G401.6 (cell line): ENCODE measurements around the gene ASXL2.

Experiments
- FAIRE-seq: peaks from 2 replicates; lab custom pipeline; 2012; peaks lifted over from hg19 to GRCh38; lab: Jason Lieb, UNC

The ASXL2 gene

DNA sequence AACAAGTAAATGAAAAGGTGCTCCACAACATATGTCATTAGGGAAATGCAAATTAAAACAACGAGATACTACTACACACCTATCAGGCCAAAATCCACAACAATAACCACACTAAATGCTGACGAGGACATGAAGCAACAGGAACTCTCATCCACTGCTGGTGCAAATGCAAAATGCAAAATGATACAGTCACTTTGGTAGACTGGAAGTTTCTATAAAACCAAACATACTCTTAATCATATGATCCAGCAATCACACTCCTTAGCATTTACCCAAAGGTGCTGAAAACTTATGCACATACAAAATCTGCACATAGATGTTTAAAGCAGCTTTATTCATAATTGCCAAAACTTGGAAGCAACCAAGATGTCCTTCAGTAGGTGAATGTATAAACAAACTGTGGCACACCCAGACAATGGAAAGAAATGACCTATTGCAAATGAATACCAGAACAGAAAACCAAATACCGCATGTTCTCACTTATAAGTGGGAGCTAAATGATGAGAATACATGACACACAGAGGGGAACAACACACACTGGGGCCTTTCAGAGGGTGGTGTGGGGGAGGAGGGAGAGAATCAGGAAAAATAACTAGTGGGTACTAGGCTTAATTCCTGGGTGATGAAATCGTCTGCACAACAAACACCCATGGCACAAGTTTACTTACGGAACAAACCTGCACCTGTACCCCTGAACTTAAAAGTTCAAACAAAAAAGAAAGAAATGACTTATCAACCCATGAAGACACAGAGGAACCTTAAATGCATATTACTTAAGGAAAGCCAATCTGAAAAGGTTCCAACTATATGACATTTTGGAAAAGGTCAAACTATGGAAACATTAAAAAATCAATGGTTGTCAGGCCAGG, 80.4 kb downstream of the ASXL2 start:
- no peak for FAIRE-seq

DNA sequence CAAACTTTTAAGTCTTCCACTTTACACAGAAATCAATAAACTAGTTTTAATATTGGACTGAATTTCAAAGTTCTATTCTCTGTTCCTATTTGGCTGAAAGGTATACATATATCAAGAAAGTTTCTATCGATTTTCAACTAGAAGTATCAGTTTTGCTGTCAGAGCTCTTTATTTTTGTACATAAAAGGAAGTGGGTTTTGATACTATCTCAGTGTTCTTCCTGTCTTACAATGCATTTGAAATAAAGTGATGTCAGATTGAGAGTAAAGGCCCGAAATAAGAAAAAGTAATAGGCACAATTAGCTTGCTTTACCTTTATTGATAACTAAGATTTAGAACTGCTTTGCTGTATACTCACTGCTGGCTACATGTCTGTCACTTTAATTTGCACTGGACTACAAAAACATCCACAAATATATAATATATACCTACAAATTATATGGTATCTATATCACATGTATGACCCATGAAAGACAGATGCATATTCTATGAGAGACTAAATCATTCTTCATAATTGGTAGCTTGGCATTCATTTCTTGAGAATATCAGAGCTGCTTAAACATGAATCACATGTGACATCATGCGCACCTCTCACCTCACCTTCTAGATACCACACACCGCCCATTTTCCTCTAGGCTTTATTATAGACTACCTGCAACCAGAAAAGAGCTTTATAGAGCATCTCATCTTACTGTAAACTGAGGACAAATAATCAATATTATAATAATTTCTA, 83.6 kb downstream of the ASXL2 start:
- no peak for FAIRE-seq

DNA sequence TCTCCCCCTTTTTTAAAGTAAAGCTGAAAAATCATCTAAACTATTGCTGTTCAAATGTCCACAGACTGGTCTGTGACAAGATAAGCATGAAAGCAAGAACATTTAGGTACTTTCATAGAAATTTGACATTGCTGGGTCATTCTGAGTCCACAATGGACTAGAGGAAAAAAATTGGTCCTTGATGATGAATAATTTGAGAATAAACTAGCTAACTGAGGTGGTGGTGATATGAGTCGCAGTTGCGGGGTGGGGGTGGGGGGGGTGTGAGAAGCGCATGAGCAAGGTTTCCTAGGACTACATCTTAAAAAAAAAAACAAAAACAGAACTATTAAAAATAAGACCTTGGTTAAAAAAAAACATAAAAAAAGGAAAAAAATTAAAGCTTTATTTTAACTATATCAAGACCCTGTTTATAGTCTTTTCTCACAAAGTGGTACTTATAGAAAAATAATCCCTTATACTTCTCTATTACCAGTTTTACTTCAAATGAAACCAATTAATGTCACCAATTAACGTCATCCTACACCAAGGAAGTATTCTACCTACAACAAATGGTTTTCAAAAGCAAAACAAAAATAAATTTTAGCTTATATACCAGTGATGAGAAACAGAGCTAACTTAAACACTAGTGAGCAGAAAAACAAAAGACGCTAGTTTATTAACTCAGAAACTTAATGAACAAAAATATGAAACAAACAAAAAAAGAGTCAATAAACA, 88.1 kb downstream of the ASXL2 start:
- peak; percentile 6 for FAIRE-seq

DNA sequence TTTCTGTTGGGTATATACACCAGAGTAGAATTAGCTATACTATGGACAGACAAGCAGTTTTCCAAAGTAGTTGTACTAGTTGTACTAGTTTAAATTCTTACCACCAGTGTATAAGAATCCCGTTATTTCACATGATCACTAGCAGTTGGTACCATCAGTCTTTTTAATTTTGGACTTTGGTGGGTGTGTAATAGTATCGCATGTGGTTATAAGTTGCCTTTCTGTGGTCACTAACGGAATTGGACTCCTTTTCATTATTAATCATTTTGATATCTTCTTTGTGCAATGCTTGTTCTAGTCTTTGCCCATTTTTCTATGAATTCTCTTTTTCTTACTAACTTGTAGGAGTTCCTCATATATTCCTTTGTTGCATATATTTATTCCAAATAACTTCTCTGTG, 89.8 kb downstream of the ASXL2 start:
- FAIRE-seq = no peak

DNA sequence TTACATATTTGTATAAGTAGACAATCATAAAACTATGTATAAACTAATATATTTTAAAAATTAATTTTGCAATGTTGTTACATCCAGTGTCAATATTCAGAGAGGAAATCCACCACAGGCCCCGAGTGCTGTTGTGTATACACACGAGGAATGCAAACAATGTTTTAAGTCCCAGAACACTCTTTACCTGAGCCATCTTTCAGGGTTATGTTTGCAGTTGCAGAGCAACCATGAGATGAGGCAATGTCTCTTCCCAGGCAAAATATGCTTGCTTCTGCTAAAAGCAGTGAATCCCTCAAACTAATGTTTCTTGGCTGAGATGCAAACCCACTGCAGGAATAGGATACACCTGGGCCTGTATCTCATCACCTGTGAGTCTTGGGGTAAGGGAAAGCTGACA, 91.3 kb downstream of the ASXL2 start:
- FAIRE-seq = no peak

DNA sequence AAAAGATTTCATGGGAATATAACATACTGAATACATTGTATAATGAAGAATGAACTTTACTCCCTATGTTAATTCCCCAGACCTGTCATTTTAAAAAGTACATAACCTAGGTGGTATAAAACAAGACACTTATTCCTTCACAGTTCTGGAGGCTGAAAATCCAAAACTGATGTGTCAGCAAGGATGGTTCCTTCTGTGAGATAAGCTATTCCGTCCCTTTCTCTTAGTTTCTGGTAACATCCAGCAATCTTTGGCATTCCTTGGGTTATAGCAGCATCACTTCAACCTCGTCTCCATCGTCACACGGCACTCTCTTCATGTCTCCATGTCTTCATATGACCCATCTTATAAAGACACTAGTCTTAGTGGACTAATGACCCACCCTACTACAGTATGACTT, 93.9 kb downstream of the ASXL2 start:
- no peak for FAIRE-seq

DNA sequence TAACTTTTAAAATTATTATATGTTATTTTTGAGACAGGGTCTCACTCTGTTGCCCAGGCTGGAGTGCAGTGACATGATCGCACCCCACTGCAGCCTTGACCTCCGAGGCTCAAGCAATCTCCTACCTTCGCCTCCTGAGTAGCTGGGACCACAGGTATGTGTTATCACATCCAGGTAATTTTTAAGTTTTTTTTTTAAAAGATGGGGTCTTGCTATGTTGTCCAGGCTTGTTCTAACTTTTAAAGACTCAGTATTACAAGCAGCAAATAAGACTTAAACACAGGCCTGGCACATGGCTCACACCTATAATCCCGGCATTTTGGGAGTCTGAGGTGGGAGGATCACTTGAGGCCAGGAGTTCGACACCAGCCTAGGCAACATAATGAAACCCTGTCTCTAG, 101.2 kb downstream of the ASXL2 start:
- FAIRE-seq = no peak

DNA sequence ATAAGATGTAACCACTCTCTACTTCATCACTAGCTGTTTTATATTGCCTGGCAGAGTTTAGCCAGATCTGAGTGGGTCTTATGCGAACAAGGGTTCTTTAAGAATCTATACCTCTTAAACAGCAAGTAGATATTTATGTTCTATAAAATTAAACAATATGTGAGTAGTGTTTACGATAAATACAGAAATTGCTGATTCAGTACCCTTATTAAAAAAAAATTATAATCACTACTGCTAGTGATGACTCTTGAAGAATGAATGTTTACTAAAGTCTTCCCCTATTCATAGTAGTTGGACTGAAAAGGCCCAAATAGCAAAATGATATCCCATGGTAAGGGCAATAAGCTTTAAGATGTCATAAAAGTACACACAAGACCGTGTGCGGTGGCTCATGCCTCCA, 106.2 kb downstream of the ASXL2 start:
- FAIRE-seq = no peak

DNA sequence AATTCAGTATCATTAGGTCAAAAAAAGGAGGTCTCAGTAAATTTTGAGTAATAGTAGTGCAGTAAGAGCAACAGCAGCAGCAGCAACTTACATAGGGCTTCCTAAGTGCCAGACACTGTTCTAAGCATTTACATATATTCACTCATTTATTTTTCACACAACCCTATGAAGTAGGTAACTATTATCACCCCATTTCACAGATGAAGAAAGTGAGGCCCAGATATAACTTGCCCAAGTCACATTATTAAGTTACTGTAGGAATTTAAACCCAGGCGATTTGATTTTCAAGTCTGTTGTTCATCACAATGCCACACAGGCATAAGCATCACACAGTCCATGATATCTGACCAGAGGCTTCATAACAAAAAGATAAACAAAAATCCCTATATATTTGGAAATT, 114.7 kb downstream of the ASXL2 start:
- FAIRE-seq = no peak

DNA sequence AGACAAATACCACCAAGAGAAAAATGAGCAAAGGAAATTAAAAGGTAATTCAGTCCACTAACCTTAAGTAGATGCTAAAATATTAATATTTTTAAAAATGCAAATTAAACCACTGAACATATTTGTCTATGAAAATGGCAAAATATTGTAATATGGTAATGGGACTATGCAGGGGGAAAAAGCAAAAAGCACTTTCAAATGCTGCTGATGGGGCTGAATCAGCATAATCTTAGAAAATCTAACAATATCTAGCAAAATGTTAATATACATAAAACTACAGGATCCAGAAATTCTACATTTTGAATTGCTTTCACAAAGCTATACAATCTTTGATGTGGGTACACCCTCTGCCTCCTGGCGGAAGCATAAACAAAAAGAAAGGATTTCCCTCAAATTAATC, 118.0 kb downstream of the ASXL2 start:
- FAIRE-seq = no peak

DNA sequence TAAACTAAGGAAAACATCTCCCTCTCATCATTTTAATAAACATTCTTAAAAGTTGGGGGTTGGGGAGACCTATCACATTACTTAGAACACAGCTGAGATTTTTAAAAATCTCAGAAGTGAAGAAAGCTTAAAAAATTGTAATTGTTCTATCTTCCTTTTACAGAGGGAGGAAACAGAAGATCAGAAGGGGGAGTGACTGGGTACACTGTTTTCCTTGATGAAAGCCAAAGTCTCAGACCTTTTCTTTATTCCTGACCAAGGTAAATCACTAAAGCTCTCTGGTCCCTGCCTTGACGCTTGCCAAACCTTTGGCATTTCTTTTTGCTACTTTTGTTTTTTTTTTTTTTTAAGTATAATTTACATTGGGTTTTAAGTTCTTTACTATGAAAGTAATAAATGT, 119.9 kb downstream of the ASXL2 start:
- FAIRE-seq = no peak

DNA sequence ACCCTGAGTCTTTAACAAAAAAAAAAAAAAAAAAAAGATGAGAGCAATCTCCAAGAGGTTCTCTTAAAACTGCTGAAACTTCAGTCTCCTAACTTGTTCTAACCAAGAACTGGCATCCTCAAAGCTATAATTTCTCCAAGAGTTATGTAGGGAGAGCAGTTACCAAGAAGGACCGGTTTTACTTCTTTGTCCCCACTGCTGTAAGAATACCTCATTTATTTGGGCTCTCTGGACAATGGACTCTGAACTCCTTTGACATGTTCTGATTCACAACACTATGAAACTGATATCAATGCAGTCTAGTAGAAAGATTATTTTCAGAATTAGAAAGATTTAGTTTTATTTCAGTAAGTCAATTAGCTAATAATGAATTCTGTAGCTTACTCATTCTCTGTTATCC, 120.4 kb downstream of the ASXL2 start:
- no peak for FAIRE-seq

DNA sequence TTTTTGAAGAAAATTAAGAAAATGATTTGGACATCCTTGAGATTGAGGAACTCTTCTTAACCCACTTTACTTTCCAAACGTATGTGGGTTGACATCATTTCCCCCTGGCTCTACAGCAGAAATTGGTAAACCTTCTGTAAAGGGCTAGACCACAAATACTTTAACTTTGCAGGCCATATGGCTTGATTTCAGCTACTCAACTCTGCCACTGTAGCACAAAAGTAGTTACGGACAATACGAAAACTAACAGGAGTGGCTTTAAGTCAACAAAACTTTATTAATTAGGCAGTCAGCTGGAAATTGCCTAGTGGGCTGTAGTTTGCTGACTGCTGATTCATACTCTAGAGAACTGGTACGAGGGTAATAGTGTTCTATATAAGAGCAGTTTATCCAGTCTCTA, 121.8 kb downstream of the ASXL2 start:
- FAIRE-seq = no peak

DNA sequence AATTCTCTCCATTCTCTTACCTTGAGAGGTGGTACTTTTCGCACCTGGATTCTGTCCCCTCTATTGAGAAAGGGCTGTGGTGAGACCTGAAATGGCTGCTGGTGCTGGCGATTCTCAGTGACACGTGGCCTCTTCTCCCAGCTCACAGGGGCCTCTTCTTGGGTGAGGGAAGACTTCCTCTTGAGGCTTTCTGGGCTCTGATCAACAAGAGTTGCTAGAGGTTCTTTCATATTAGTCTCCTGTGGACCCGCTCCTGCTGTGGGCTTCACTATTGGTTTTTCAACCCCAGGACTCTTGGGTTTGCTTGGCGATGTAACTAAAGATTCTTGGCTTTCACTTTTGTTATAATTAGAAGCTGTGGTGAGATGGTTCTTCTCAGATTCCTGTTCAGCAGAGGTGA, 128.6 kb downstream of the ASXL2 start:
- no peak for FAIRE-seq

DNA sequence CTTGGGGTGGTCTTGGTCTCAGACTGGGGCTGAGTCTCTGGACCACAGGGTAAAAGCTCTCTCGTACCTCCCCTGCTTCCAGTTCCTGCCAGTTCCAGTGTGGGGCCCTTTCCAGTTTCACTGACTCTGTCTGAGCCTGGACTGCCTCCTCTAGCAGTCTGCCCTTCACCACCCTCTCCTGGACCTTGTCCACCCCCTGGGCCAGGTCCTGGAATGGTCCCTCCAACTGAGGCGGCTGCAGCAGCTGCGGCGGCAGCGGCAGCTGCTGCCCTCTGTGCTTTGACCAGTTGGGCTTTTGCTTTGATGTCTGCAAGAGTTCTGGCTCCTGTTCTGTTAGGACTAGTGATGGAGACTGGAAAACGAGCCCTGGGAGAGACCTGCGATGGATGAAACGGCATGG, 134.2 kb downstream of the ASXL2 start:
- FAIRE-seq = no peak

DNA sequence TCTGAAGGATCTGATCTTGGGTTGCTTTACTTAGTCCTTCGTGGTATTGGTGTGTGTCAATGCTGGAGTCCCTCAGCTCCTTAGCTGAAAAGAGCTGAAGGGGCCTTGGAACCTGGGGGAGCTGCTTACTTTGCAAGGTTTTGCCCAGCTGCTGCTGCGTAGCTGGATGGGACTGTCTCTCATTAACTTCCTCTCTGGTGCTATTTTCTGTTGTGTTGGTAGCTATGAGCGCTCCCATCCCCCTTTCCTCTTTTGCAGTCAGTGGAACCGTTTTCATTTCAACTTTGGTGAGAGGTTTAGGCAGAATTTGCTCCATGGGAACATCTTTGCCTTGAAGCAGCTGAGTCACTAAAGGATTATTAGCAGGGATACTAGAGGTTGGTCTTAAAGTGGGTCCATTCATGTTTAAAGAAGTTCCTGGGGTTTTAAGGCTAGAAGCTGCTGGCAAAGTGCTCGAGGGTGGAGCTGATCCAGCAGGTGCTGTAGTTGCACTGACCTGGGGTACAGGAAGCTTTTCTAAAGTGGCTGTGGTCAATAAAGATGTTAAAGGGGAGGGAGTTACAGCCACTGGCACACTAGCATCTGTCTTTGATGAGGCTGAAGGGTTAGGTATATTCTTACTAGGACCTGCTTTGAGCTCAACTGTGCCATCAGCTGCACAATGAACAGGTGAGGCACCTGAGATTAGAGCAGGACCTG, 135.0 kb downstream of the ASXL2 start:
- no peak for FAIRE-seq

DNA sequence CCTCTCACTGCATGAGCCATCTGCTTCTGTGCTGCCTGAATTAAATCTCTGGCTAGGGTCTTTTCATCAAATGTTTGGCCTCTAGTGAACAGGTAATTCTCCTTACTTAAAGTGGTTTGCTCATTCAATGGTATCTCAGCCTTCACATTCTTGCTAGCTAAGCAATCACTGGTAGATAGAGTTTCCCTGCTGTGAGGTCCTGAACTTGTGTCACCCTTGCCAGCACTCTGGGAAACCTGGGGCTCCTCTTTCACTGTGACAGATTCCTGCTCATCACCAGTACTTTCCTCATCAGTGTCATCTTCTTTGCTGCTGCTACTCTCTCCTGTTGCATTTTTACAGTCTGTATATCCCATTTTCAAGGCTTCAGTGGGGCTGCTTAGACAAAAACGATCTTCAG, 135.8 kb downstream of the ASXL2 start:
- no peak for FAIRE-seq

DNA sequence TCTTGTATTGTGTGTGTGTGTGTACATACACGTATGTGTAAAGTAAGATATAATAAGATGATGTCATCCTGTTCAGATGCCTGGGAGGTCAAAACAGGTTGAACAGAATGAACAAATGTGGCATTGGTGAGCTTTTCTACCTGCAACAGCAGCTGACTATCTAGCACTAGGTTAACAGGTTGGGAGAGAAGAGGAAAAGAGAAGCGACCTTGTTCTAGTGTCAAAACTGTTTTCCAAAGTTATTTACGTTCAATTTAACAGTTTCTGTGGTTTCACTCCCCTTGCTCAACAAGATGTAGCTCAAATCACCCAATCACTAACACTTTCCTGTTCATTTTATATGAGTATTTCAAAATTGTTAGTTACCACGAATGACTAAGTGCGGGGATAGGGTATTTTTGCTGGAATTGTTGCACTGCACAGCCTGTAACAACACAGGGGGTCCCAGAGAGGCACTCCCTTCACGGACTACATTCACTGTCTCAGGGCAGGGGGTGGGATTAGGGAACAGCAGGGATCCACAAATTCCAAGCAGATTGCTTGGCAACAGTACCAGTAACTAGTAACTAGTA, 137.4 kb downstream of the ASXL2 start:
- FAIRE-seq = no peak

DNA sequence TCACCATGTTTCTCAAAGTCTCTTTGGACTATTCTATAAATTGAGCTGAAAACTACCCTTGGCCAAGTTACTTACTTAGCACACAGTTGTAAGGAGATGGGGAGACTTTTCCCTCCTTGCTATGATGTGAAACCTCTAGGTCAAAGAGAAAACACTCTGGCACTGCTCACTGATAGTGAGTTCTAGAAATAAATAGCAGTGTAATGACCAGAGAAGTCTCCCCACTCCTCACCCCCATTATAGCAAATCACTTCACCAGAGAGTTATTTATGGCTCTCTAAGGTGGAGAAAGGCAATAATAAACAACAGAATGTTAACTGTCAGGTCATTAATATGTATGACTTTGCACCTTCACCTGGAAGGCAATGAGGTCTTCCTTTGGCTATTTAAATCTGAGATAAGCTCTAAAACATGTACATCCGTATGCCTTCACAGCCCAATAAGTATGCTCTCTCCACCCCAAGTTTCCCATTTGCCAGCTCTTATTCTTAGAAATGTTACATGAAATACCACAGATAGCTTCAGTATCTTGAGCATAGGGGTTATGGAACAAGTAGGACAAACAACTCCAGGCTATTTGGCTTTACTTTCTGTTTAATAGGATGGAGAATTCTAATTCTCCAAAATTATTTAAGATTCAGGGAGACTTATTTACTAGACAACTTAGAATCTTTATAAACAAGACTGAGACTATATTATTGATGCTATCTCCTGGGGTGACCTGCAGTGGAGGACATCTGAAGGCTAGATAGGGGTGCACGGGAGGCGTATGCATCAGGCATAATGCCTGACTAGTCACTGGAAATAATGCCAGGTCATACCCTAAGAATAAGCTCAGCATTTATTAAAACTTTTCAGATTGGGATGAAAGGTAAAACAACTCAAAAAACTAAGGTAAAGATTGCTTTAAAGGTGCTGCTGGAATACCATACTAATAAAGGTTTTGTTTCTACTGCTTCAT, 139.6 kb downstream of the ASXL2 start:
- FAIRE-seq = no peak

DNA sequence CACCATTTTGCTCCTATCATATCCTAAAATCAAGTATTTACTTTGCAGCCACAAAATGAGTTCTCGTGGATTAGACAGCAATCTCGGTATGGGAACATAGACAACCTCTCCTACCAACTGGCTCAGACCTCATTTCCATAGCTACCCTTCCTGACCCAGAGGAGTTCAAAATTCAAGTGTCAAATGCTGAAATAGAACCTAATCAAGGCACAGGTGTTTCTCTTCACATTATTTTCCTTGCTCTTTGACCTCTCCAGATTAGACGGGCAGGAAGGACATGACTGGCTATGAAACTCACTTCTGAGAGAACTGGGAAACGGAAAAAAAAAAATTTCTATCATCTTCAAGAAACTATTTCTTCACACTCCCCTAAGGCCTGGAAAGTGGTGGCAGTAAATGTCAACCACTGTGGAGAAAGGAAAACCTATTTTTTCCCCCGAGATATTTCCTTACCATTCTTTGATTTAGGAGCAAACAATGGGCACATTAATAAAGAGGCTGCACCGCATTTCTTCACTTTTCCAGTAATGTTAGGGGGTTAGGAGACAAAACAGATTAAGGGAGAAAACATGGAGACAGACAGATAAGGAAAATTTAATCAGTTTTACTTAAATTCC, 141.3 kb downstream of the ASXL2 start:
- no peak for FAIRE-seq

DNA sequence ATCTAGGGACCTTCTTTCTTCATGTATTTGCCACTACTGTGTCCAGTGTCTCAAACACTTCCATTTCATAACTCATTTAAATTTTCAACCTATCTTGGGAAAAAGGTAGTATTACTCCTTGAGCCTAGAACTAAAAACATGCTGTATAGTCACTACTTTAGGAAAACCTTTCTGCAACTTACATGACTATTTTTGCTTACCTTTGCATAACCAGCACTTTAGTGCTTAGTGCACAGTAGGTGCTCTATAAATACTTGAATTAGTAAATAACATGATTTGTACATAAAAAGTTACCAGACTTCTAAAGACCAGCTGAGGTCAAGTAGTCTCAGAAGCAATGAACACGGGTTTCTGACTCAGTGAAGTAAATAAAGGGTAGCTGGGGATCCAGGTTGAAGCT, 142.5 kb downstream of the ASXL2 start:
- FAIRE-seq = no peak
